Measurements from ENCODE around the gene TNNT2. TPM values are rescaled to one million over a fixed set of nuclear protein-coding genes. Genes with fewer than 3 reads are reported as not detected.

TNNT2 gene
- total RNA-seq, 1 experiment from 2014 or later: 0.90 TPM

DNA sequence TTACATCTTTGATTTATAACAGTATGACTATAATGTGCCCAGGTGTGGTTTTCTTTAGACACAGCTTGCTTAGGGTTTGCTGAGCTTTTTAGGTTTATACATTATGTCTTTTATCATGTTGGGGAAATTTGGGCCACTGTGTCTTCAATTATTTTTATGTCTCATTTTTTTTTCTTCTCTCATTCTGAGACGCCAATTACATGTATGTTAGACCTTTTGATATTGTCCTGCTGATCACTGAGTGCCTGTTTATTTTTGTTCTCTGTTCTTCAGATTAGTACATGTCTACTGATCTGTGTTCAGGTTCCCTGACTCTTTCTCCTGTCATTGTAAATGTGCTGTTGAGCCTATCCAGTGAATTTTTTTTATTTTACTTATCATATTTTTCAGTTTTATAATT, 36.1 kb downstream of the TNNT2 start:
- POLR2A ChIA-PET (ENCODE audit: low non-redundant PET): interaction anchor here (0.7 kb wide), 1 partner anchor 34 kb away, joined by 3 read pairs; no protein-coding TSS in a partner anchor

DNA sequence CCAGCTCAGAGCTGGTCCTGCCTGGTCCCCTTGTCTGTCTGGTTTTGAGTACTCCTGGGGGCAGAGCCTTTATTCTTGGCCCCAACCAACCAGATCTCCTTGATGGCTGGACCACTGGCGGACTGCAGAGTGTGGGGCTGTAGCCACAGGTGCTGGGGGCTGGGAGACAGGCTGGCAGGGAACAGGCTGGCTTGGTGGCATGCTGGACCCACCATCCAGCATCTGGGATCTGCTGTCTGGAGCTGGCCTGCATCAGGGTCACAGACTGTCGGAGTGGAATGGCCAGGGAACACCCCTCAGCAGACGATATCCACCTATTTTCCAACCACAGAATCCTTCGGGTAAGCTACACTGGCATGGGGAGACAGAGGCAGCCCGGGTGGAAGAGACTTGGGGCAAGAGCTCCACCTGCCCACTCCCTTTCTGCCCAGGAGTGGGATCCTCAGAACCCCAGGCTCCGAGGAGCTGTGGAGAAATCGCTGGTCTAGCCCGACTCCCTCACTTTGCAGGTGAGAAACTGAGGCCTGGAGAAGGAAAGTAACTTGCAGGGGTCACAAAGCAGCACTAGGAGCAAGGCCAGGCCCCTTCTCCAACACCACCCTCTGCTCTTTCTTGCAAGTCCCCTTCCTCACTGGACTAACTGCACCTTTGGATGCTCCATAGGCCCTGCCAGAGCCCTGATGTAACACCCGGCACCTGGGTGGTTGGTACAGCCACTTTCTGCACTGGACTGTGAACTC, 40.6 kb downstream of the TNNT2 start:
- Histone ChIP-seq H3K4me3 (ENCODE audit: low read depth, low read length, poor library complexity, severe bottlenecking) (no peak overlapping the region), H3K27me3 (replicated peaks; ENCODE audit: insufficient read depth, low read depth, low read length, poor library complexity) (no peaks in the 10 kb centered on the region), H3K4me1 (ENCODE audit: insufficient read depth, low read length, poor library complexity, severe bottlenecking) (peaks cover 32% of the 10 kb centered on the region), H3K27ac (ENCODE audit: low read depth, low read length, poor library complexity, severe bottlenecking) (no peak overlapping the region), H3K36me3 (ENCODE audit: insufficient read depth, low read length, poor library complexity, severe bottlenecking) (peaks cover 13% of the 10 kb centered on the region), H3K9me3 (ENCODE audit: low read depth, low read length, poor library complexity, severe bottlenecking) (peaks cover 5% of the 10 kb centered on the region)
- CTCF ChIA-PET: no interaction called here
- intact Hi-C loops (cut with micrococcal nuclease; ENCODE audit: unreplicated experiment): no loop called here
- no TSS peak for BruUV-seq (replicated peaks)
- POLR2A ChIA-PET (ENCODE audit: low non-redundant PET): interaction anchor here (0.5 kb wide), 1 partner anchor 135 kb away, joined by 29 read pairs; no protein-coding TSS in a partner anchor
- TF ChIP-seq EZH2 (IDR thresholded peaks at IDR 0.05; ENCODE audit: borderline replicate concordance, low read depth, low read length, poor library complexity, severe bottlenecking): no peak
- no peak for TF ChIP-seq CTCF (conservative IDR thresholded peaks at IDR 0.05; ENCODE audit: low read depth, low read length)
- DNase-seq (ENCODE audit: low spot score): no peak

More for the DNA sequence above, 36.1 kb downstream of the TNNT2 start:
- TF ChIP-seq CTCF (conservative IDR thresholded peaks at IDR 0.05; ENCODE audit: low read depth, low read length) (no peak), EZH2 (IDR thresholded peaks at IDR 0.05; ENCODE audit: borderline replicate concordance, low read depth, low read length, poor library complexity, severe bottlenecking) (no peak)
- CTCF ChIA-PET: no interaction called here
- no peaks in the 10 kb centered on the region for H3K27me3 ChIP-seq (replicated peaks; ENCODE audit: insufficient read depth, low read depth, low read length, poor library complexity)
- H3K27ac ChIP-seq (ENCODE audit: low read depth, low read length, poor library complexity, severe bottlenecking): no peak overlapping the region
- H3K9me3 ChIP-seq (ENCODE audit: low read depth, low read length, poor library complexity, severe bottlenecking): peaks cover 5% of the 10 kb centered on the region
- BruUV-seq (replicated peaks): no TSS peak
- intact Hi-C loops (cut with micrococcal nuclease; ENCODE audit: unreplicated experiment): no loop called here
- no peaks in the 10 kb centered on the region for H3K36me3 ChIP-seq (ENCODE audit: insufficient read depth, low read length, poor library complexity, severe bottlenecking)
- H3K4me1 ChIP-seq (ENCODE audit: insufficient read depth, low read length, poor library complexity, severe bottlenecking): peaks cover 7% of the 10 kb centered on the region
- no peak overlapping the region for H3K4me3 ChIP-seq (ENCODE audit: low read depth, low read length, poor library complexity, severe bottlenecking)
- DNase-seq (ENCODE audit: low spot score): no peak

DNA sequence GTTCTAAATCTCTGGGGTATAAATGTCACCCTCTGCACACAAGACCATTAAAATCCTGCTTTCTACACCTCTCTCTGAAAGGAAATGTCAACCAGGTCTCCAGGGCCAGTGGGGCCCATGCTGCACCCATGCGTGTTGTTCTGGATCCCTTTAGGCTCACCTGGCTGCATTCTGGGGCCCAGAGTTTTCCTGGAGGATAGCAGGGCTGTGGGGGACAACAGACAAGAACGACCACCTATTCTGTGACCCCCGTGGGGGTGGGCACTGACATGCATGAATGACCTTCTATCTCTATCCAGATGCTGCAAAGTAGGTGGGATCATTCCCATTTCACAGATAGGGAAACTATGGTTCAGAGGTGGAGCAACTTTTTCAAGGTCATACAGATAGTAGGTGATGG, 41.6 kb downstream of the TNNT2 start:
- DNase-seq (ENCODE audit: low spot score): no peak
- Histone ChIP-seq H3K27ac (ENCODE audit: low read depth, low read length, poor library complexity, severe bottlenecking) (peak overlapping the region; percentile 86), H3K4me3 (ENCODE audit: low read depth, low read length, poor library complexity, severe bottlenecking) (no peak overlapping the region), H3K36me3 (ENCODE audit: insufficient read depth, low read length, poor library complexity, severe bottlenecking) (peaks cover 23% of the 10 kb centered on the region), H3K27me3 (replicated peaks; ENCODE audit: insufficient read depth, low read depth, low read length, poor library complexity) (no peaks in the 10 kb centered on the region), H3K9me3 (ENCODE audit: low read depth, low read length, poor library complexity, severe bottlenecking) (no peaks in the 10 kb centered on the region), H3K4me1 (ENCODE audit: insufficient read depth, low read length, poor library complexity, severe bottlenecking) (peaks cover 32% of the 10 kb centered on the region)
- intact Hi-C loops (cut with micrococcal nuclease; ENCODE audit: unreplicated experiment): no loop called here
- no TSS peak for BruUV-seq (replicated peaks)
- TF ChIP-seq EZH2 (IDR thresholded peaks at IDR 0.05; ENCODE audit: borderline replicate concordance, low read depth, low read length, poor library complexity, severe bottlenecking): no peak
- TF ChIP-seq CTCF (conservative IDR thresholded peaks at IDR 0.05; ENCODE audit: low read depth, low read length): no peak
- POLR2A ChIA-PET (ENCODE audit: low non-redundant PET): no interaction called here
- CTCF ChIA-PET: interaction anchor here (0.9 kb wide), 1 partner anchor 10 kb away, joined by 3 read pairs; no protein-coding TSS in a partner anchor

All from A673 (cell line).